22Rv1 (cell line): ENCODE measurements around the gene CDH22.

Experiments used
- ZFX ChIP-seq: fragments of 450-650 bp; IDR thresholded peaks from 2 replicates; pipeline ENCODE4 v1.6.1; 2017; ENCODE audit warnings: antibody characterized with exemption, borderline replicate concordance
- TF ChIP-seq, protein P1 (sequence below): fragments of 450-650 bp; IDR thresholded peaks from 2 replicates; pipeline ENCODE4 v1.5.1; 2017; ENCODE audit warnings: mild to moderate bottlenecking

DNA sequence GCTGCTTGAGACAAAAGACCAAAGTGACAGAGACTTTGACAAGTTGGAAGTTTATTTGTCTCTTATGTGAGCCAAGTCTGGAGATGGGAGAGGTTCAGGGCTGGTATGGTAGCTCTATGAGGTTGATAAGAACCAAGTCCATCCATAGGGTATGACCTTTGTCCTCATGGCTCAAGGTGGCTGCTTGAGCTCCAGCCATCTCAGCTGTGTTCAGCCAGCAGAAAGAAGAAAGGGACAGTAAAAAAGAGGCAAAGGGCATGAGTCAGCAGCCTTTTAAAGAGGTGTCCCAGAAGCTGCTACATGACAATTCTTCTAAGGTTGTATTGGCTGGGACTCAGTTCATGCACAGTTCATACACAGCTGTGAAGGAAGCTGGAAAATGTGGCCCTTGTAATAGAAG is 141.2 kb downstream of the CDH22 start:
- TF ChIP-seq, protein P1, sequence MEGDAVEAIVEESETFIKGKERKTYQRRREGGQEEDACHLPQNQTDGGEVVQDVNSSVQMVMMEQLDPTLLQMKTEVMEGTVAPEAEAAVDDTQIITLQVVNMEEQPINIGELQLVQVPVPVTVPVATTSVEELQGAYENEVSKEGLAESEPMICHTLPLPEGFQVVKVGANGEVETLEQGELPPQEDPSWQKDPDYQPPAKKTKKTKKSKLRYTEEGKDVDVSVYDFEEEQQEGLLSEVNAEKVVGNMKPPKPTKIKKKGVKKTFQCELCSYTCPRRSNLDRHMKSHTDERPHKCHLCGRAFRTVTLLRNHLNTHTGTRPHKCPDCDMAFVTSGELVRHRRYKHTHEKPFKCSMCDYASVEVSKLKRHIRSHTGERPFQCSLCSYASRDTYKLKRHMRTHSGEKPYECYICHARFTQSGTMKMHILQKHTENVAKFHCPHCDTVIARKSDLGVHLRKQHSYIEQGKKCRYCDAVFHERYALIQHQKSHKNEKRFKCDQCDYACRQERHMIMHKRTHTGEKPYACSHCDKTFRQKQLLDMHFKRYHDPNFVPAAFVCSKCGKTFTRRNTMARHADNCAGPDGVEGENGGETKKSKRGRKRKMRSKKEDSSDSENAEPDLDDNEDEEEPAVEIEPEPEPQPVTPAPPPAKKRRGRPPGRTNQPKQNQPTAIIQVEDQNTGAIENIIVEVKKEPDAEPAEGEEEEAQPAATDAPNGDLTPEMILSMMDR, result no peak
- TF ChIP-seq ZFX, result no peak
